Right kidney (tissue), 1 donor: ENCODE data around the gene PLEKHG1.

Experiments used
- DNase-seq: peaks from one replicate; pipeline ENCODE4 v3.0.0-alpha.2; 2016

Gene PLEKHG1

DNA sequence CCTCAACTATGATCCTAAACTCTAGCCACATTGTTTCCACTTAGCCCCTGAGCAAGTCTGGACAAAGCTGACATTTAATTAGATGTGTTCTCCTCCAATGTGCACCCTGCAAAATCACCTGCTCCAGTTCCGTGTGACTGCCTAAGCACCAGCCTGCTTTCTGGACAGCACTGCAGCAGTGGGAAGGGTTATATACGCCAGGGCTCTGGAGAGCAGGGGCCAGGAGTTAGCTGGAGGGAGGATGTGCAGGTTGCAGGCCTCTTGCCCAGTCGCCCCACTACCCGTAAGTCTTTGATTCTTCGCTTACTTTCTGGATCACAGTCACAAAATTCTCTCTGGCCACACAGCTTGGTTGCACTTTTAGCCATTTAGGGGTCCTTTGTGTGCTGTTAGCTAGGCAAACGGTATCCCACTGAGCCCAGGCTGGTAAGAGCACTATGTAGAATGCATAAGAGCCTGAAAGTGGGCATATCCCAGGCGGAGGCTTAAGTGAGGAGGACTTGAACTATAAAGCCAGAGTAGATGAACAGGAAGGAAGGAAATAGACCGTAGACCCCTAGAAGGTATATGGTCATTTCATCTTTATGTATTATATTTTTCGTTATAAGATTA lies 10.7 kb upstream of the PLEKHG1 start:
- no peak for DNase-seq

DNA sequence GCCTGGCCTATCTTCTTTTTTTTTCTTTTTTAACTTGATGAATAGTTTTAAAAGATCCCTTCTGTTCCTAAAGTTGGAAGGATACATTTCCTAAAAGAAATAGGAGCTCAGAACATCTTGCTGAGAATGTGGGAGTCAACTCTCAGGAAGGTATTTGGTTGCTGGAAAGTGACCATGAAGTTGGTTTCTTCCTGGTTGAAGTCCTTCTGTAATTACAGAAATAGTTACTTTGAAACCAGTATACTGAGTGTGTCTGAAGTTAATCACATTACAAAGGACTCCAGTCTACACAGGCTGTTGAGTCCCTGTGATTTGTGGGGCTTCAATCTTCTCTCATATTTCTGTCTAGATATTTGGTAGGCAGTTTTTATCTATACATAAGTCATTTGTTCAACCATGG lies 9.8 kb upstream of the PLEKHG1 start:
- no peak for DNase-seq

GRCh38 chr6:150590446-150590845 lies 9.2 kb upstream of the PLEKHG1 start:
- no peak for DNase-seq

DNA sequence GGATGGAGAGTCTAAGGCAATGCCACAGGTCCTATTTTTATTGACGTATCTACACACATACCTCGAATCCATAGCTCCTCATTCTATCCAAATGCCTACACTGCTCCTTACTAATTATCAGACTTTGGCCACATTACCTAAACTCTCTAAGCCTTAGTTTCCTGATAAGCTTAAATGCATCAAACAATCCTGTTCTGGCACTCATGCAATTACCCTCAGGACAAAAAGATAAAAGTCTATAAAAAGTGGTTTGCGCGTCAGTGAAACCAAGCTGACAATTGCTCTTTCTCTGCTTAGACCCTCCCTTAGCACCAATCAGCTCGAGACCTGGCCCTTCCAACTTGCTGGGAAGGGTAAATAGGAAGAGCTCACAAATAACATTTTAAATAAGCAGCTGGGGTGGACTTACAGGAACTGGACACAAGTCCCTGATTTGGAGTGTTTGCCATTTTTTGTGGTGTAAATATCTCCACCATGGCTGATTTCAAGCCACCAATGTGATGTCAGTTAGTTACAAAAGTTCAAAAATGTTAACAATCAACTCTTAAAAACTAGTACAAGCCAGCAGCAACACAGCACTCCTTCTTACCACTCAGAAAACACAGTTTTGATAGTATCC lies 7.2 kb upstream of the PLEKHG1 start:
- DNase-seq: no peak

- no peak for DNase-seq
These were observed 6.6 kb upstream of the PLEKHG1 start for GRCh38 chr6:150593119-150593518.

- no peak for DNase-seq
These were observed 3.2 kb upstream of the PLEKHG1 start for GRCh38 chr6:150596439-150596838.

DNA sequence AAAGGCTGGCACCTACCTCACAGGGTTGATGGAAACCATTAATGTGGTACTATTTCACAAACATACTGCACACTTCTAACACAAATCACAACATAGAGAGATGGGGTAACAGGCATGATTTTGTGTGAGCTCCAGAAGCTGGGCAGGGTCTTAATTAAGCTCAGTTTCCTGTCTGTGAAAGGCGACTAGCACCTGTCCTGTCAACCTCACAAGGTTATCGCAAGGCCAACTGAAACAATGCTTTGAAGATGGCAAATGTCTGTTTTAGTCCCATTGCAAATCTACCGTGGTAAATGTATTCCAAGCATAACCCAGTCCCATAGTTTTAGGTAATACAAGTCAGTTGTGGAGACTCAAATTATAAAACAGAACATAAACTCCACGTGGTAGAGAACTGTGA lies 1.3 kb upstream of the PLEKHG1 start:
- DNase-seq: no peak

GRCh38 chr6:150598858-150599198 lies 857 bp upstream of the PLEKHG1 start:
- no peak for DNase-seq

DNA sequence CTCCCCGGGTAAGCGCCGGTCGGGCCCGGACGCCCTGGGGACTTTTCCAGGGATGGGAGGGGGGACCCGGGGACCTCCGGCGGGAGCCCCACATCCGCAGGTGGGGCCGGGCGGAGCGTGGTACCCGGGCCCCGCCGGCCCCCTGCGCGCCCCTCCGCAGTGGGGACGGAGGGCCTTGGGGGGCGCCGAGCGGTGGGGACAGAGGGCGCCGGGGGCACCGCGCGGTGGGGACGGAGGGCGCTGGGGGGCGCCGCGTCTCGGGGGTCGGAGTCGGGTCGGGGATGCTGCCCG lies 270 bp downstream of the PLEKHG1 start:
- DNase-seq: no peak

DNA sequence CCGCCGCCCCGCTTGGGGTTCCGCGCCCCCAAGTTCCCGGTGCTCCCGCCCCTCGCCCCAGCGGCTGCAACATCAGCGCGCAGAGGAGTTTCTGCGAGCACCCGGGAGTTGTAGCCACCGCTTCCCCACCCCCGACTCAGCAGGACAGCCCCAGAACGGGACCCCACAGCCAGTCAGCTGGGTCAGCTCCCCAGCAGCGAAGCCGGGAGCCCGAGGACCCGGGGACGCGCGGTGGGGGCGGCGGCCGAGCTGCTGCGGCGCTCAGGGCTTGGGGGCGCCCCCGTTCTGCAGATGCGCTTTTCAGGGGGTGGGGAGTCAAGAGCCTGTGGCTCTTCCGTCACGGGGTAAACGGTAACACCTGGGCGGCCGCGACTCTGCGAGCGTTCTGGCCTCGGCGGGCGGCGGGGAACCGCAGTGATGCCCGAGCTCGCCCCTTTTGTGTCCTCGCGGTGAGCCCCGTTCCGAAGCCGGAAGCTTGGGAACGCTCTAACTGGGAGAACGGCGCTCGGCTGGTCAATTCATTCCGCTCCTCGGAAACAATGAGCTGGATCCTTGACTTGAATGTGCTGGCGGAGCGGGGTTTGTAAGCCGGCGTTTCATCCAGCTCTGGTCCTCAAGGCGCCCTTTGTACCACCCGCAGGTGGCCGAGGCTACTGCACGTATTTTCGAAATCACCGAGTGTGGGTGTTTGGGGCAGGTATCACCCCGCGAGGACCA lies 774 bp downstream of the PLEKHG1 start:
- peak; percentile 95 for DNase-seq

DNA sequence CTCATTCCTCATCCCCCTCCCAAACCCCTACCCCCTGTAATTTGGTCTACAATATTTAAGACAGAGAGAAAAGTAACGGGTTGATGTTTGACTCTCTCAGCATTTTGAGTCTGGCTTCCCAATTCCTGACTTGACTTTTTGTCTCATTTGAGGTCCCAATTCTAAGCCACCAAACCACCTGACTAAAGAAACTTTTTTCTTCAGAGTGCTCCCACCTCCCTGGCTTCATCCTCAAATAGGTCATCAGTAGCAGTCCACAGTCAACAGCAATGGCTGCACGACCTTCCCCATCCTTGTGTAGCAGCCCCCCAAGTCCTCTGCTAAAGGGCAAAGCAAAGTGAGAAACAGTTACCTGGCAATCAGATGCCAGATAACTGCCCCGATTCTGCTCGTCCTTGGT lies 1.8 kb downstream of the PLEKHG1 start:
- DNase-seq: no peak

- no peak for DNase-seq
These were observed 3.5 kb downstream of the PLEKHG1 start for GRCh38 chr6:150603176-150603575.

- no peak for DNase-seq
These were observed 4.8 kb downstream of the PLEKHG1 start for GRCh38 chr6:150604467-150604866.

- no peak for DNase-seq
These were observed 5.6 kb downstream of the PLEKHG1 start for GRCh38 chr6:150605333-150605732.

DNA sequence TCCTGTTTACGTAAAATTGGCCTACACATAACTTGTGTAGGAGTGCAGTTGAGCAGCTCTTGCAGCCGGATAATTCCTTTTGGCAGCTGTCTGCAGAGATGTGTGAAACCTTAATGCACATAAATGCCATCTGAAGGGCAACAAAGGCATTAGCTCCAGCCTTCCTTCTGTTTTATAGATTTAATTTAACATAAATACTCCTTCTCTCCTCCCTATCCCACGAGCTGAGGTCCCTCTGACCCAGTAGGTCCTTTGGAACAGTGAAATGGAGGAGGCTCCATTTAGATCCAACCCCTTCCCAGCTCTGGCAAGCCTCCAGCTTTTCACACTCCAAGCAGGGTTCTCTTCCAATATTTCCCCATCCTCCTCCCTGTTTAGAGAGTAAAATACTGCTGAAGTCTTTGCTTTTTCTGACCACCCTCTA lies 6.5 kb downstream of the PLEKHG1 start:
- DNase-seq: no peak

DNA sequence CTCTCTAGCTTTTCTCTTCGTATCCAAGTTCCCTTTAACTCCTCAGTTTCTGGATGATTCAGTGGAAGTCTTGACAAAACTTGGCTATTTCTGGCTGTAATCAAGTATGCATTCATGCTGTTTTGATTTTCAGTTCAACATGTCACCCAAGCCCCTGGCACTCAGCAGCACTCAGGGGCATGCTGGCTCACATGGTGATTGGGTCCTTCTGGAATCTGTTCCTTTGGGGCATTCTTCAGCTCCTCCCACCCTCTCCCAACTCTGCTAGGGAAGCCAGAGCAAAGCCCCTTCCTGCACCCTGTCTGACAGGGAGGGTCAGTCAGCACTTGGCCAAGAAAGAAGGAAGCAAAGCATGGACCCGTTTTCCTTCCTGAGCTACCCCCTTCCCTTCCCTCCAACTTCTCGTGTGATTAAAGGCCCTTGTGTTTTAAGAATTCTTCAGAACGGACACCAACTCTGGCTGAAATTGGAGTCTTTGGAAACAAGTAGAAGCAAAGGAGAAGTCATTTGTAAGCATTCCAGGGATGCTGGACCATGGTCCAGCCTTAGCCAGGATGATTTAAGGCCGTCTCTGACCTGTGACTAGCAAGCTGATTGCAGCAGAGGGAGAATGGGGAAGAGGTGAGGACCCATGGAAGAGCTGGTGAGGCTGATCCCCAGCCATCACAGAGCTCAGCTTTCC lies 7.1 kb downstream of the PLEKHG1 start:
- no peak for DNase-seq

DNA sequence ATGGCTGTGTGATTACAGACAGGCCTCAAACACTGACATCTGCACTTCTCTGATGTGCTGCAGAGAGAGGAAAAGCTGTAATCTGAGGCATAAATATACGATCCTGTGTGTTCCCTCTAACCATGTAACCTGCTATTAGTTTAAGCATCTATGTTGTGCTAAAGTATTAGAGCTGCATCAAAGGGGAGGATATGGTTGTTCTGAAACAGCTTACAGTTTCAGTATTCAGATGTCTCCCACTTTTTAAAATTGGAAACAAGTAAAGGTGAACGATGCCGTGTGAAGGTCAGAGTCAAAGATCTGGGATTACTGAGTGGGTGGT lies 7.6 kb downstream of the PLEKHG1 start:
- no peak for DNase-seq

- DNase-seq: no peak
These were observed 10.9 kb downstream of the PLEKHG1 start for GRCh38 chr6:150610584-150610983.

- DNase-seq: no peak
These were observed 13.6 kb downstream of the PLEKHG1 start for GRCh38 chr6:150613269-150613668.

GRCh38 chr6:150615967-150616366 lies 16.3 kb downstream of the PLEKHG1 start:
- DNase-seq: no peak

DNA sequence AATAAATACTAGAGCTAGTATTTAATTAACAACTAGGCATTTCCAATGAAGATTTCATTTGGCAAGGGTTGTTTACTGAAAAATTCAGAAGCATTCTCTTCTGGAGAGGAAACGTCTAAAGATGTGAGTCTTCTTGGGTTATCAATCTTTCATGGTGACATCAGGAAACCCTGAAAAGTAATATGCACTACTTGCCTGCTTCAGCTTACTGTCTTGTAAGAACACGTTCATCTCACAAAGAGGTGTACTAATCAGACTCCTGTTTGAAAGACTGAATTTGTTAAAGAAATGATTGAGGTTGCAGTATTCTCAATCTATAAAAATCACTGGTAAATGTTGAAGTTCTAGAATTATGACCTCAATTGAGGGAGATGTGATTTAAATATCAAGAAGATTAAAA lies 16.9 kb downstream of the PLEKHG1 start:
- no peak for DNase-seq

DNA sequence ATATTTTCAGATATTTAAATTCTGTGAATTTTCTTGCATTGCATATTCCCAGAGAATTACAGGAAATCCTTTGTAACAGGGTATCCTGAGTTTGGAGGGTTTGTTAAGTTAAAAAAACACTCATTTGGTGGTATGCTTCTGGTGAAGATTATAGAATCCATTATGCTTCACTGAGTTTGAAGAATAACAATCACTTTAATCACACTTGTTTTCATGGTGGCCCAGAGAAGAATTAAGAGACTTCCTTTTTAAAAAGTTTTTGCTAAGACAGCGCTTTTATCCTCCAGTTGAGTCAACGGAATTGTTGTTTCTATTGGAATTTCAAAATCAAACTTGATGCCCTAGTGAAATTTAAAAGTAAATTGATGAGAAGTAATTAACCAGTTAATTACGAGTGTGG lies 17.4 kb downstream of the PLEKHG1 start:
- no peak for DNase-seq

DNA sequence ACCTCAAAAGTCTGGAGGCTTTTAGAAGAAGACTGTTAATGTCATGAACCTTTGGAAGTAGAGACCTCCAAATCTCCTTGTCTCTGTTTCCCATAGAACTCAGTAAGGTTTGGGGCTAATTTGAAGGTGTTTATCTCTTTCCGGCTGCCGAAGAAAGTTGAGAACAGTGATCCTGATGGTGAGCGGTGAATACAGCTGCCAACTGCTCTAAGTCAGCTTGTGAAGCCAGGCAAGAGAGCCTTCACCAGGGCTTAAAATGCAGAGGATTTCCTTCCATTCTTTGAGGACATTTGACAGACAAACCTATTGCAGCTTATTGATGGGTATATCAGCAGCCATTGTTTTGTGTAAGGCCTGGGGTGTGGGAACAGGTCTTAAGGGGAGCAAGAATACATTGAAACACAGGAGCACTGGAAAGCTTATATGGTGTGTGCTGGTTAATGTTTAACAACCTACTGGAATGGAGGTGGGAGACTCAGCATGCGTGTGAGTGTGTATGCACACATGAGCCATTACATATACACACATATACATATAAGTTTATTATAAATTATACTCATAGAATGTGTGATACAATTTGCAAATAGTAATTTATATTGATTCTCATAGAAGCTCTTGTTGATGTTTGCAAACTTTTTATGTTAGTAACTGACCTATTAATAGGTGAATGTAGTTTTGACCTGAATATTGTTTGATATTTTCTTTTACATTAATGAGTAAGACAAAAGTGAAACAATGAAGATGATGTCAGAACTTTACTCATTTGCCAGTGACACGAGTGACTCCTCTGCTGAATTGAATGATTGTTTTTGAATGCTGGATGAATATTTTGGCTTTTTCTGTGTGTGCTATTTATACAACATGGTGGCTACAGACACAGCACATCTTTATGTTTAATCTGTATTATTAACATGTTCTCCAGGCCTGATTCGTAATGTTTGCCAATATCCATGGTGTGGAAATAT lies 18.1 kb downstream of the PLEKHG1 start:
- peak; percentile 62 for DNase-seq
